HG03135 (cell line): ENCODE measurements around the gene JAKMIP1.

Experiments
- ATAC-seq: cut with Tn5 transposase; IDR thresholded peaks from one replicate; pipeline ENCODE4 v1.9.1; 2021; ENCODE audit warnings: mild to moderate bottlenecking, moderate library complexity; ENCODE audit not compliant: unreplicated experiment

The JAKMIP1 gene

DNA sequence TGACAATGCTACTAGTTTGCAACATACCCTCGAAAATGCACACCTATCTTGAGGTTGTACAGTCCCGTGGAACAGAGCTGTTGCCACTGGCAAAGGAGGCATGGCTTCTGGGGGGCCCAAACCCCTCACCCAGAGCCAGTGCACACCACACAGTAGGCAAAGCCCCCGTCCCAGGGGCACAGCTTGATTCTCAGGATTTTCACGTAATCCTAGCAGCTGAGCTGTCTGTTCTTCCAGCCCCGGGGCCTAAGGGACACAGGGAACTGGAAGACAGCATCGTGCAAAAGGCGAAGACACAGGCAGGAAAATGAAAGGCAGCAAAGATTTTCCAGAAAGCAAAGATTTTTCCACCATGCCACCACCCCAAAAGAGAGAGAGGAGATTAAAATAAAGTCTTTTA, 77.2 kb downstream of the JAKMIP1 start:
- no peak for ATAC-seq

DNA sequence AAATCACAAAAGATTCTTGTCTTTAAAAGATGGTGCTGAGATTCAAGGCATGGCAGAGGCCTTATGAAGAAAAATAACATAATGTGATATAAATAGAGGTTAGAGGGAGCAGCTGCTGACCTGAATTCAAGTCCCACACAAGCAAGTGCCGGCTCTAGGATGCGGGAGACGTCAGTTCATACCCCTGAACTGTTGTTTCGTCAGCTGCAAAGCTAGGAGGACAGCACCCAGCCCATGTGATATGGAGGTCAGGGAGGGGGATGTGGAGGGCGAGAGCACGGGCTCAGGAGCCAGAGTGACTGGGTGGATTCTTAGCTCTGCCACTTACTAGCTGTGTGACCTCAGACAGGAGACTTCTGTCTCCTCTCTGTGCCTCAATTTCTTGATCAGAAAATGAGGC, 77.9 kb downstream of the JAKMIP1 start:
- ATAC-seq: no peak

DNA sequence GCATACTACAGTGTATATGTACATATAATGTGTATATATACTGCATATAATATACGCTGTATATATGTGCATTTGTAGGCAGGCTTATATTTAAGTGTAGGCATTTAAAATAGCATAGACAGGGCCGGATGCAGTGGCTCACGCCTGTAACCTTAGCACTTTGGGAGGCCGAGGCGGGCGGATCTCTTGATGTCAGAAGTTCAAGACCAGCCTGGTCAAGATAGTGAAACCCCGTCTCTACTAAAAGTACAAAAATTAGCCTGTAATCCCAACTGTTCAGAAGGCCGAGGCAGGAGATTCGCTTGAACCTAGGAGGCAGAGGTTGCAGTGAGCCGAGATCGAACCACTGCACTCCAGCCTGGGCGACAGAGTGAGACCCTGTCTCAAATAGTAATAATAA, 78.4 kb downstream of the JAKMIP1 start:
- no peak for ATAC-seq

DNA sequence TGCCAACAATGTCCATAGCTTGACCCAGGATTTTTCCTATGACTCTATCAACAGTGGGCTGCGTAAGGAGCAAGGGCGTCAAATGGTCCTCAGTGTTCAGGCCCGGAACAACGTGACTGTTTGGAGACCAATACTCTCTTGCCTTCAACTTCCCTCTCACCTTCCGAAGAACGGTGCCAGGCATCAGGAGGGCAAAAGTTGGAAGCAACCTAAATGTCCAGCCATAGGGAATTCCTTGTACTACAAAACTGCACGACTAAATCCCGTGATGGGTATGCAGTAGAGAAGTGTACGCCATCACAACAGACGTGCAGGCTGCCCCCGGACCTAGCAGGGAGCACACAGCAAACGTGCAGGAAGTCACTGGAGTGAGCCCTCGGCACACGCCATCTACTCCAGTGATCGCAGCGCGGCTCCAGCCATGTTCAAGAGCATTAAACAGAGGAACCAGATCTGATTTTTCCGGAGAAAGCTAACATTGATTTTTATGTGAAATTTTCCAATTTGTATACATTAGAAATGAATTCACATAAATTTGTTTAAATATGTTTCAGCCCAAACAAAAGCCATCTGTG, 79.0 kb downstream of the JAKMIP1 start:
- ATAC-seq: no peak

DNA sequence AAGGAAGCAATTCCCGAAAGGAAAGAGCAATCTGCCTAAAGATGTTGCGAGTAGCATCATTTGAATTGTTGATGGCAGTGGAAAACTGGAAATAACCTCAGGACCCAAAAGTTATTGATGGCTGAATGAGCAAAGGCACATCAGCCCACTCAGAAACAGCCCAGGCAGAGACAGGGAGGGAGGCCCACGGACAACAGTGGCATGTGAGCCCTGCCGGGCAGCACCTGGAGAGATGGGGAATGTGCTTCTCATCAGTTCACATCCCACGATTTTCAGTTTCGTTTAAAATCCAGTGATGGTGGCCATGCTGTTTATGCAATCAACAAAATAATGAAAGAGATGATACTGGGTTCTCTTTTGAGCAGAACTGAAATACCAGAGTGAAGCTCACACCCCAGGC, 80.0 kb downstream of the JAKMIP1 start:
- ATAC-seq: no peak

DNA sequence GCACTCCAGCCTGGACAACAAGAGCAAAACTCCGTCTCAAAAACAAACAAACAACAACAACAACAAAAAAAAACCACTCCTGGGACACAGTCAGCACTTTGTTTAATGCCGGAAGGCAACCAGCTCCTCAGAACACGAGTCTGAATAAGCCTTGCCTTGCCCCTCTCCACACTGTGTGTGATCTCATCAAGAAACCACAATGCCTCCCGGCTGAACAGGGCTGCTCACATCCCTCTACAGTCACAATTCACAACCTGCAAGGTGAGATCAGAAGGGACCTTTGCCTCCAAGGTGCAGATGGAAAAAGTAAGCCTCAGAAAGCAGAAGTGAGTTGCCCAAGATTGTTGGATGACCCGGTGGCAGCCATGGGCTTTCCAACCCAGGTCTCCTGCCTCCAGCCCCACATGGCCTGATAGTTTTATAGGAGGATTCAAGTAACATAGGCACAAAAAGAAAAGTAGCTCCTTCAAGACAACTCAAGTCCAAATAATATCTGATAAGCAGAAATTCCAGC, 80.8 kb downstream of the JAKMIP1 start:
- ATAC-seq: no peak

DNA sequence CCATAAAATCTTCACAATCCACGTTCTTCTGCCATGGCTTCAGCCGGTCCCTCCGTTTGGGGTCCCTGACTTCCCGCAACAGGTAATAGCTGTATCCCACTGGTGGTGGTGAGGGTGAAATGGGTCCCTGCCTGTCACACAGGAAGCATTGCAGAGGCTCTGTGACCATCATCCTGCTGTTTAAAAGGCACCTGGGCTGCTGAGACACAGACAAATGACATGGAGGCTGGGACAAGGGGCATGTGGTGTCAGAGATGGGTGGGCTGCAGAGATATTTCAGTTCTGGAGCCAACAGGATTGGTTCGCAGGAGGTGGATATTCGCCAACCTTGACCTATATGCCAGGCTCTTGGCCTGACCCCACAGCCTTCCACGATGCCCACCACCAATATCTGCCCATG, 82.1 kb downstream of the JAKMIP1 start:
- no peak for ATAC-seq

DNA sequence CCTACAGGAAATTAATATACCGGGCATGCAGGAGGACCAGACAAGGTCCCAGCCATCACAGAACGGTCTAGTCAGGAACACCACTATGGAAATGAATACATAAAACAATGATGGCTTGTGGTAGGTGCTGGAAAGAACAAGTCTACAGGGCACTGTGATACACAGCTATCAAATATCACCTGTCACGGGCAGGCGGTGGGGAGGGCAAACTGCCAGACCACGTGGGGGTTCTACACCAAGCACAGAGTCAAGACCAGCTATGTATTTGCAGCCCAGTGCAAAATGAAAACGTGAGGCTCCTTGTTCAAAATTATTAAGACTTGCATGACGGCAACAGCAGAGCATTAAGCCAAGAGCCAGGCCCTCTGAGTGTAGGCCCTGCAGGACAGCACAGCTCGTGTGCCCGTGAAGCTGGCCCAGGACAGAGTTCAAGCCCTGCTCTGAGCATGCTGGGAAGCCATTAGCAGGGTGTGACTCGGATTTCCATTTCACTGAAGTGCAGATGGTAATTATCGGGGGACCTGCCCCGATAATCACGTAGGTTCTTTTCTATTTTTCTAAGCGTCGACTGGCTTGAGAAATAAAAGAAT, 83.6 kb downstream of the JAKMIP1 start:
- no peak for ATAC-seq

DNA sequence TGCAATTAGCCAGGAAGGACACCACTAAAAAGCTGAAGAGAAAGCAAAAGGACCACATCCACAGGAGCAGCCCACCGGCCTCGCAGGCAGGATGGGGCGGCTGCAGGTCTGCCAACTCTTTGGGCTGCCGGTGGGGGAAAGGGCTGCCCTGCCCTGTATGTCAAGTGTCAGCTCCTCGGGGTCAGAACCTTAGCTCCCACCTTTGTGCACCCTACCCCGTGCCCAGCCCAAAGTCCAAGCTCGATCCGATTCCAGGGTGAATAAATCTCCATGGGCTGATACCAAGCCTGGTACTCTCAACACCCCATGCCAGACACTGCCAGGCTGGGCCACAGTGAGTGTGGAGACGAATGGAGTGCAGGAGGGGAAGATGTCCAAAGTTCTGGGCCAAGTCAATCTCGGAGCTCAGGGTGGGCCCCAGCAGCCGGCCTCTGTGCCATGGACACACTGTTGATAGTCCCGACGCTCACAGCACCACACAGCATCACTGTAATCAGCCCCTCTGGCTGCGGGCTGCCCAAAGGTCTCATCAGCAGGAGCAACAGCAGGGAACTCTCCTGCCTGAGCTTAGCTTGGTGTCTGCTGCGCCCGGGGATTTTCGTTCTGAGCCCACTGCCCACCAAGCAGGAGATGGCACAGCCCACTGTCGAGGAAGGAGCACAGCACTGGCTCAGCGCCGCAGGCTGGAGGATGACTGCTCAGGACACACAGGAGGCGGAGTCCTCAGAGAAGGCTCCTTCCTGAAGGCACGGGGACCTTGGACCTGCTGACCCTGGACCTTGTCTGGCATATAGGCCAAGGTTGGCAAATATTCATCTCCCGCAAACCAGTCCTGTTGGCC, 84.4 kb downstream of the JAKMIP1 start:
- no peak for ATAC-seq

DNA sequence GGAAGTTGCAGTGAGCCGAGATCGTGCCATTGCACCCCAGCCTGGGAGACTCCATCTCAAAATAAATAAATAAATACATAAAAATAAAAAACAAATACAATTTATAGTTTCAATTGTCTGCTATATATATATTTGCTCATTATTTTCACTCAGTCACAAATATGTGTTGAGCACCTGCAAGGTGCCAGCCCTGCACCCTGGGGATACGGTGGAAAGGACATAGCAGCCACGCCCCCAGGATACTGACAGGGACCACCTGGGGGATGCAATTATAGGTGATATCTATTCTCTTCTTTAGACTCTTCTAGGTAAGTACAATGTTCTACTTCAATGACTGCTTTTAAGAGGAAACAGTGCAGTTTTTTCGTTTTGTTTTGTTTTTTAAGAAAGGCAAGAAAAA, 85.0 kb downstream of the JAKMIP1 start:
- ATAC-seq: no peak

DNA sequence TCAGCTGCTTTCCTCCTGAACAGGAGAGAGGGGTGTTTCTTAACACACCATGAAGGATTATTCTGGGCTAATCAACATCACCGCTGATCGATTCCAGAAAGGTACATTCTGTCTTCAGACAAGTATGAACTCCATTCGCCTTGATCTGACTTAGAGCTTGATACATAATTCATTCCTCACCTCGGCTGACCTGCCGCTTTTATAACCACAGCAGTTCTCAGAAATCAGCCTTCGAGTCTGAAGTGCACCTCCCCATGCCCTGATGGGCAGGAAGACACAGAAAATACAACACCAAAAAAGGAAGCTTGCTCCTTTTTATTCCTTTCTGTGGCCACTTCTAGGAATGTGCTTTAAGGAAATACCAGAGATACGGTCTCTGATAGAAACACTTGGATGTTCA, 85.7 kb downstream of the JAKMIP1 start:
- ATAC-seq: no peak

DNA sequence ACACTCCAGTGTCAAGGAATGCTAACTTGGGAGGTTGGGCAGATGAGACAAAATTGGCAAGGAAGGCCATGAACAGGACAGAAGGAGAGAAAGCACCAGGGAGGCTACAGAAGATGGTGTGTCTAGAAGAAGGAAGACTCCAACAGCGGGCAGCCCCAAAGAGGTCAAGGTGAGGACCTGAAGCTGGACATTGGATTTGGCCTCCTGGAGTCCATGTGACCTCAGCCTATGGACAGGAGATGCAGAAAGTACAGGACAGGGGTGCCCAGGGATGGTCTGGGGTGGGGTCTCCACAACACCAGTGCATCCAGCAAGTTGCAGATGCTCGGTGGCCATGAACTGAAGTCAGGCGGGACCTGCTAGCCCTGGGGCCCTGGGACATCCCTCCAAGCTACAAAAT, 86.2 kb downstream of the JAKMIP1 start:
- no peak for ATAC-seq

DNA sequence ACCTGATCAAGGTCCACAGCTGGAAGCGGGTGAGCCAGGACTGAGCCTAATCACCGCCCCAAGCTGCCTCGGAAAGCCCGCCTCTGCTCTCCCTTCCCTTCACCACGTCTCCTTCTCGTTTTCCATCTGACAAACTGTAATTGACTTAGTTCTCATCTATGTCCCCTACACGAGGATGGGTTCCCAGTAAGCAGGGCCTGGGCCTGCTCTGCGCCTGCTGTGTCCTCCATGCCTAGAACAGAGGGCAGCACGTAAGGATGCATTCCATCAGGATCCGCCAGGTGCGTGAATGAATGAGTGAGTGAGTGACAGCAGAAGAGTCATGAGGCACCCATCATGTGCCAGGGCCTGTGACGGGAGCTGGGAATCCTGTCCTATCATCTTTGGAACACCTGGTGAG, 86.7 kb downstream of the JAKMIP1 start:
- no peak for ATAC-seq

DNA sequence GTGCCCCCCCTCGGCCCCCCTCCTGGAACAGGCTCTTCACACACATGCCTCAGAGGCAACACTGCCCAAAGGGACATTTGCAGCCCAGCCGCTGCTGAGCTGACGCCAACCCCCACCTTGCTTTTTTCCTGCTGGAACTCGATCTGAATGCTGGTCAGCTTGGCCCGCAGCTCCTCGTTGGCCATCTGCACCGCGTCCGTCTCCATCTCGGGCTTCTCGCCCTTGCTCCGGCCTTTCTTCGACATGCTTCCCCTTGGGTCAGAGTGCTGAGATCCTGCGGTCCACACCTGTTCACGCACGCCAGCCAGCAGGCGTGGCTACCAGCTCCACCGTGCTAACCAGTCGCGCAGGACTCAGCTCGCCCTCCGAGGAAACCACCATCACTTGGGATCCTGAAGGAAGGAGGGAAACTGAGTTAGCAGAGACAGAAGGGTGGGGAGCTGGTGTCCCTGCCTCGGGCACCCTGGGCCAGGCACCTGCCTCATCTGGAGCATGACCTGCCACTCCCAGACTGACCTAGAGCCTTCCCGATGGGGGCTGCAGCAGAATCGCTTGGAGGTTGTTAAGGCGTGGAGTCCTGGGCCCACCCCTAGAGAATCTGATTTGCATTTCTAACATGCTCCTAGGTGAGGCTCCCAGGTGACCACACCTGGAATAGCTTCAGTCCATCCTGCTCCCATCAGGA, 87.6 kb downstream of the JAKMIP1 start:
- no peak for ATAC-seq

DNA sequence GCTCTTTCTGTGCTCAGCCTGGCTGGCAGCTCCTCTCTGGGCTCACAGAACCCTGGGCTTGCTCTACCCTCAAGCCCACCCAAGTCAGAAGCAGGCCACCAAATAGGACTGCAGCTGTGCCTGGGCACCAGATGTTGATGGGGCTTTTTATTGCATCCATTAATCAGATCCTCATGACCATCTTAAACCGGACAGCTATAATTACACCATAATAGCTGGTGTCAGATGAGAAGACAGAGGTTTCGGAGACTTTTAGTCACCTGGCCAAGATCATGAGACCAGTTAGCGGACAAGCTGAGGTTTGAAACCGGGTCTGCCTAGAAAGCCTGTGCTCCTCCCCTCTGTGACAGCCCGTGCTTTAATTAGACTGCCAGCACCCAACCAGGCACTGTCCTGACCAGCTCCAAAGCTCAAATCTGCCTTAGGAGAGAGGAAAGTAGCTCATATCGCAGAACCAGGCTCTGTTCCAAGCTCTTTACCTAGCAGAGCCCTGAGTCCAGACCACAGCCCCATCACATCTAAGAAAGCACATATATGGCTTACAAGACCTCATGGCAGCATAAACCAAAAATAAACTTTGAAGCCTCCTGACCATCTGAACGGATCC, 88.9 kb downstream of the JAKMIP1 start:
- ATAC-seq: no peak

DNA sequence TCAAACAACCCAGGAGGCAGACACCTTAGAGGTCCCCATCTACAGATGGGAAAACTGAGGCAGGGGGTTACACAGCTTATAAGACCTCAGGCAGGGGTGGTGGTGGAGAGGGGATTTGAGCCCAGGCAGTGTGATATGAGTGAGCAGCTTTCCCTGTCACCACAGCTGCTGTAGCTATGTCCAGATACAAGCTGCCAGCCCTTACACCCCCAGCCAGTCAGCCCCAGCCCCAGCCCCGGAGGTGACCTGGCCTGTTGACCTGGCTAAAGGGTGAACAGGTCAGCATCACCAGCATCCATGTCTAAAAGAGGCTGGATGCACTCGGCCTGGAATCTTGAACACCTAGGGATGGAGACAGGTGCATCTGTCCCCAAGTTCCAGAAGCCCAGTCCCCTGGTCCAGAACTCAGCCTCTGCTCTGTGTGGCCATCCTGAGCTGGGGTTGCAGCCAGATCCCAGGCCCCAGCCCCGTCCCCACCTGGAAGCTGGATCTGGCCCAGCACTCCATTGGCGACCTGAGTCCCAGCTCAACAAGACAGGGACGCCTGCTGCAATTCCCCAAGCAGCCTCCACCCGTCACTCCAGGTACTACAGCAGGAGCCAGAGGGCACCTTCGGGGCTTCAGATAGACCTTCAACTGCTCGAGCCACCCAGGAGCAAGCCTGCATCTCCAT, 89.5 kb downstream of the JAKMIP1 start:
- ATAC-seq: no peak

DNA sequence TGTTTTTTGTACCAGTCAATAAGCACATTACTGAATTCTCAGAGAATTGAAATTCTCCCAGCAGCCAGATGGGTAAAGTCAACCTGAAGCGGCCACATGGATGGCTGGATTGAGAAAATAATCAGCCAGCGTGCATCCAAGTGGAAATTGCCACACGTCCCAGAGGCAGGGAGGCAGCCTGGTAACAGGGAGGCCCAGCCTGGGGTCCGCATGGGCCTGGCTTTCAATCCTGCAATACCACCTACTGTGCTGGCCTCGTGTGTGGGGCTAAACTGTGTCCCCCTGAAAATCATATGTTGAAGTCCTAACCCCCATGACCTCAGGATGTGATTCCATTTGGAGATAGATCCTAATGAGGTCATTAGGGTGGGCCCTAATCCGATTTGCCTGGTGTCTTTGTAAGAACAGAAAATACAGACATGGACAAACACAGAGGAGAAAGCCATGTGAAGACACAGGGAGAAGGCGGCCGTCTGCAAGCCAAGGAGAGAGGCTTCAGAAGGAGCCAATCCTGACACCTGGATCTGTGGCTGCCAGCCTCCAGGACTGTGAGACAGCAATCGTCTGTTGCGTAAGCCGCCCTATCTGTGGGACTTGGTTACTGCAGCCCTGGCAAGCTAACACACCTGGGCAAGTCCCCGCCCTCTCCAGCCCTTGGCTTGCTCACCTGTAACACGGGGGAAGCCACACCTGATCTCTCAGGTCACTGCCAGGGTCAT, 90.3 kb downstream of the JAKMIP1 start:
- no peak for ATAC-seq

DNA sequence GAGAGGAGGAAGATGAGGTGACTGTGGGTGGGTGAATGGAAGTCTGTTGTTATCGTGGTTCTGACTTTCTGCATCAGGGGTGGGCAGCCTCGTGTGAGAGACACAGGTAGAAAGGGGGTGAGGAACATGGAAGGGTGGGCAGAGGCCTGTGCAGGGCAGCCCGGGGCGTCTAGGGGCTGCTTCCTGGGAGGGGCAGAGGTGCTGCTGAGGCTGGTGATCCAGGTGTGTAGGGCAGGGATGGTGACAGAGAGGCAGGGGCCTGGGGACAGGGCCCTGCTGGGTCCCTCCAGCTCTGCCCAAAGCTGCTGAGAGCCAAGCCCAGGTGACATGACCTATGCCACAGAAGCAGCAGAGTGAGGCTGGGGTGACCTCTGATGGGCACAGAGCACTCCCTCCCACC, 92.5 kb downstream of the JAKMIP1 start:
- no peak for ATAC-seq

DNA sequence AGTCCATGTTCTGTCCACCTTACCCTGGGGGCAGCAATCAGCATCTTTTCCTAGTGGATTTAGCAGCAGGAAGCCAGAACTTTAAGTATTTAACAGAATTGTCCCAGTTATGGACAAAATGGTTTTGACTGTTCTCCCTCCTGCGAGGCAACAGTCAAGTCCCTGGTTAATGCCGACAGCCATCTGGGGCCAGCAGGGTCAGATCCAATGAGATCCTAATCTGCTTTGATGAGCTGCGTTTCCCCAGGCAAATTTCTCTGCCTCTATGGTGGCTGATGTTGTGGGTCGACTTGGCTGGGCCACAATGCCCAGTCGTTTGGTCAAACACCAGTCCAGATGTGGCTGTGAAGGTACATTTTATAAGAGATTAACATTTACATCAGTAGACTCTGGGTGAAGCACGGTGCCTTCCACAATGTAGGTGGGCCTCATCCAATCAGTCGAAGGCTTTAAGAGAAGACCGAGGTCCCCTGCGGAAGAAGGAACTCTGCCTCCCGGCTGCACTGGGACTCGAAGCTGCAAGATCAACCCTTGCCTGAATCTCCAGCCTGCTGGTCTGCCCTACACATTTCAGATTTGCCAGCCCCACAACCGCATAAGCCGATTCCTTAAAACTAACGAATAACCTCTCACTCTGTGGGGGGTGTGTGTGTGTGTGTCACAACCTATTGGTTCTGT, 93.1 kb downstream of the JAKMIP1 start:
- ATAC-seq: no peak
